ENCODE results near the gene CNGA3. TPM values are rescaled to one million over a fixed set of nuclear protein-coding genes. Genes with fewer than 3 reads are reported as not detected.

CNGA3 gene
- total RNA-seq, 1 experiment from 2014 or later = not detected

DNA sequence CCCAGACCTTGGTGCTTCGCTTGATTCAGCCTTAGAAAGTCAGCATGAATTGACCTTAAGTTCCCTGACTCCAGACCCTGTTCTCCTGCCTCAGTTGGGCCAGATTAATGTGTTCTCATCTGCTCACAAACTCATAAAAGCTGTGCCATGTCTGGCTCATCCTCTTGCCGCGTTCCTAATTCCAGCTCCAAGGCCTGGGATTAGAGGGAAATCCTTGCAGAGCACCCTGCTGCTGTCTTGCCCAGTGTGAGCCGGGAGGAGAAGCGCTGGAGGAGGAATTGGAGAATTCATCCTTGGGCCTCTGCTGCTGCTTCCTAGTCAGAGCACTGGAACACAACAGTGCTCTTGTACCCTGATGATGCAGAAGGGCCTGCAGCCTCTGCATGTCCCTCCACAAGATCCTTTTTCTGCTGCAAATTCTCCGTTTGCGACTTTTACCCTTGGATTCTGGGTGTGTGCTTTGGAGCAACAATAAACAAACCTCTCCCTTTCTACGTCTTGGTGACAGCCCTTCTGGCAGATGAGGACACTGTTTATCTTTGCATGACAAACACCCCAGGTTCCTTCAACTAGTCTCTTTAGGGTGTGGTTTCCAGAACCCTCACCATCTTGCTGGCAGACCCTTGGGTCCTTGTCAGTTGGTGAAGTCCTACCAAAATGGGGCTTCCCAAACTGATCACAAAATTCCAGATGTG, 46.9 kb upstream of the CNGA3 start:
- H2BK5ac ChIP-seq (ENCODE audit: insufficient read length, low read length) = no peak overlapping the region
- TF ChIP-seq, protein P1, sequence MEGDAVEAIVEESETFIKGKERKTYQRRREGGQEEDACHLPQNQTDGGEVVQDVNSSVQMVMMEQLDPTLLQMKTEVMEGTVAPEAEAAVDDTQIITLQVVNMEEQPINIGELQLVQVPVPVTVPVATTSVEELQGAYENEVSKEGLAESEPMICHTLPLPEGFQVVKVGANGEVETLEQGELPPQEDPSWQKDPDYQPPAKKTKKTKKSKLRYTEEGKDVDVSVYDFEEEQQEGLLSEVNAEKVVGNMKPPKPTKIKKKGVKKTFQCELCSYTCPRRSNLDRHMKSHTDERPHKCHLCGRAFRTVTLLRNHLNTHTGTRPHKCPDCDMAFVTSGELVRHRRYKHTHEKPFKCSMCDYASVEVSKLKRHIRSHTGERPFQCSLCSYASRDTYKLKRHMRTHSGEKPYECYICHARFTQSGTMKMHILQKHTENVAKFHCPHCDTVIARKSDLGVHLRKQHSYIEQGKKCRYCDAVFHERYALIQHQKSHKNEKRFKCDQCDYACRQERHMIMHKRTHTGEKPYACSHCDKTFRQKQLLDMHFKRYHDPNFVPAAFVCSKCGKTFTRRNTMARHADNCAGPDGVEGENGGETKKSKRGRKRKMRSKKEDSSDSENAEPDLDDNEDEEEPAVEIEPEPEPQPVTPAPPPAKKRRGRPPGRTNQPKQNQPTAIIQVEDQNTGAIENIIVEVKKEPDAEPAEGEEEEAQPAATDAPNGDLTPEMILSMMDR (conservative IDR thresholded peaks at IDR 0.05) = no peak
- H3K9me3 Mint-ChIP-seq = no peaks in the 10 kb centered on the region
- no peak overlapping the region for H2BK15ac ChIP-seq (ENCODE audit: low read depth, low read length)
- H4K8ac ChIP-seq (replicated peaks; ENCODE audit: insufficient read length, low read depth, low read length) = no peak overlapping the region
- H3K27me3 ChIP-seq (ENCODE audit: insufficient read depth, low read length) = no peaks in the 10 kb centered on the region
- no peak overlapping the region for H3K4ac ChIP-seq (ENCODE audit: low read depth, low read length)
- no peak overlapping the region for H3K23ac ChIP-seq (ENCODE audit: insufficient read length, low read depth, low read length)
- no CpG with 5 or more reads among the region's 8 CpGs for WGBS (ENCODE audit: extremely low coverage, insufficient read length, low lambda C conversion rate)
- H4K91ac ChIP-seq (ENCODE audit: insufficient read length, low read depth, low read length) = no peak overlapping the region
- no peaks in the 10 kb centered on the region for H3K23me2 ChIP-seq (ENCODE audit: insufficient read length, low read depth, low read length, poor library complexity, severe bottlenecking)
- H4K20me1 ChIP-seq (ENCODE audit: control insufficient read depth, insufficient read depth, insufficient read length) = no peaks in the 10 kb centered on the region
- no peak overlapping the region for H2AK5ac ChIP-seq (ENCODE audit: insufficient read length, low read length)
- H3K36me3 Mint-ChIP-seq (ENCODE audit: insufficient read depth in 1 of 3, low read depth in 3 of 3) = no peaks in the 10 kb centered on the region; a peak in 1 of 7 replicates
- H3K9me3 ChIP-seq (ENCODE audit: control insufficient read depth, low read depth, low read length) = no peaks in the 10 kb centered on the region
- no peak overlapping the region for H2BK12ac ChIP-seq (ENCODE audit: insufficient read length, low read depth, low read length)
- H3K4me1 Mint-ChIP-seq = peaks cover 15 to 19% of the 10 kb centered on the region in 2 experiments
- H3K14ac ChIP-seq (ENCODE audit: insufficient read depth, low read length) = no peak overlapping the region
- no peak overlapping the region for H2BK20ac ChIP-seq (ENCODE audit: low read depth, low read length, poor library complexity, severe bottlenecking)
- no peak overlapping the region; a peak in 1 of 5 replicates for H3K4me3 Mint-ChIP-seq
- no peak overlapping the region for H3K27ac ChIP-seq (ENCODE audit: insufficient read length, low read depth, low read length)
- no peak overlapping the region for H4K5ac ChIP-seq (ENCODE audit: insufficient read length, low read depth, low read length)
- no peaks in the 10 kb centered on the region for H3K4me1 ChIP-seq (ENCODE audit: insufficient read depth, low read length)
- H3K27ac Mint-ChIP-seq = no peak overlapping the region
- no peak overlapping the region for H2AFZ ChIP-seq (ENCODE audit: low read length)
- H3T11ph ChIP-seq (ENCODE audit: low read length) = no peak overlapping the region
- no peak overlapping the region for H3K56ac ChIP-seq (ENCODE audit: insufficient read length, low read depth, low read length)
- no peak overlapping the region for H2BK120ac ChIP-seq (ENCODE audit: low read depth, low read length, poor library complexity, severe bottlenecking)
- no peak overlapping the region for H3K4me2 ChIP-seq (ENCODE audit: insufficient read depth, insufficient read length, low read length)
- no peaks in the 10 kb centered on the region for H3K79me2 ChIP-seq (ENCODE audit: insufficient read depth, low read length)
- peaks cover 8% of the 10 kb centered on the region for H3K27me3 Mint-ChIP-seq (ENCODE audit: low read depth)
- no peak for DNase-seq
- H3K79me1 ChIP-seq (ENCODE audit: insufficient read depth, low read depth, low read length, poor library complexity, severe bottlenecking) = no peaks in the 10 kb centered on the region
- no peak overlapping the region for H3K18ac ChIP-seq (ENCODE audit: insufficient read length, low read depth, low read length)
- no peak overlapping the region for H3K9ac ChIP-seq (ENCODE audit: extremely low read depth, insufficient read length, low read length)
